Tongue (tissue), 2 donors: ENCODE data around the gene FNIP1. TPM values are rescaled to one million over a fixed set of nuclear protein-coding genes. Genes with fewer than 3 reads are reported as not detected.
"Not testable (repeated sequence)": the region's sequence is repeated elsewhere in the genome, so short reads cannot be mapped to it uniquely, and the experiment has no call there.

ENCODE experiments used
- DNase-seq: peaks from one replicate; pipeline ENCODE4 v3.0.0-alpha.2; 2015
- total RNA-seq: library from RNA; depleted of rRNA; stranded (reverse); fragments of >200 nt; gene quantifications from one replicate; pipeline ENCODE4 v1.2.3, GENCODE V29; 2014

FNIP1 gene
- total RNA-seq, 1 donor from 2014 or later = 74.8 TPM

- DNase-seq = no peak
Observed at GRCh38 chr5:131684051-131684450, 112.8 kb downstream of the FNIP1 start.

- DNase-seq = no peak
Observed at GRCh38 chr5:131682826-131683225, 114.0 kb downstream of the FNIP1 start.

- no peak for DNase-seq
Observed at GRCh38 chr5:131682175-131682574, 114.6 kb downstream of the FNIP1 start.

GRCh38 chr5:131679911-131680310 is 116.9 kb downstream of the FNIP1 start:
- no peak for DNase-seq

- DNase-seq = not testable (repeated sequence)
Observed at GRCh38 chr5:131678273-131678672, 118.5 kb downstream of the FNIP1 start.

- DNase-seq = no peak
Observed at GRCh38 chr5:131677115-131677514, 119.7 kb downstream of the FNIP1 start.

GRCh38 chr5:131672776-131673175 is 124.0 kb downstream of the FNIP1 start:
- no peak for DNase-seq

- DNase-seq = peak; percentile 88
Observed at GRCh38 chr5:131671994-131672655, 124.7 kb downstream of the FNIP1 start.

- no peak for DNase-seq
Observed at GRCh38 chr5:131671409-131671808, 125.4 kb downstream of the FNIP1 start.

- DNase-seq = no peak
Observed at GRCh38 chr5:131664929-131665328, 131.9 kb downstream of the FNIP1 start.

- DNase-seq = no peak
Observed at GRCh38 chr5:131661933-131662332, 134.9 kb downstream of the FNIP1 start.

- no peak for DNase-seq
Observed at GRCh38 chr5:131659841-131660240, 137.0 kb downstream of the FNIP1 start.

GRCh38 chr5:131659290-131659689 is 137.5 kb downstream of the FNIP1 start:
- DNase-seq = no peak

GRCh38 chr5:131654776-131655175 is 142.0 kb downstream of the FNIP1 start:
- DNase-seq = no peak

GRCh38 chr5:131654309-131654708 is 142.5 kb downstream of the FNIP1 start:
- DNase-seq = no peak

GRCh38 chr5:131649161-131649560 is 147.7 kb downstream of the FNIP1 start:
- DNase-seq = no peak

- no peak for DNase-seq
Observed at GRCh38 chr5:131647048-131647769, 149.6 kb downstream of the FNIP1 start.

GRCh38 chr5:131644822-131645221 is 152.0 kb downstream of the FNIP1 start:
- no peak for DNase-seq

GRCh38 chr5:131644370-131644769 is 152.4 kb downstream of the FNIP1 start:
- no peak for DNase-seq

- DNase-seq = no peak
Observed at GRCh38 chr5:131641494-131641893, 155.3 kb downstream of the FNIP1 start.

GRCh38 chr5:131640043-131640856 is 156.6 kb downstream of the FNIP1 start:
- no peak for DNase-seq

GRCh38 chr5:131639148-131639547 is 157.7 kb downstream of the FNIP1 start:
- DNase-seq = no peak

- no peak for DNase-seq
Observed at GRCh38 chr5:131637694-131638093, 159.1 kb downstream of the FNIP1 start.
